ENCODE data around the gene CABP2. TPM values are rescaled to one million over a fixed set of nuclear protein-coding genes. Genes with fewer than 3 reads are reported as not detected.
A peak's percentile ranks its signal among the peaks of the same experiment; 100 is the strongest.

Gene CABP2
- total RNA-seq, 4 donors from 2014 or later: not detected

DNA sequence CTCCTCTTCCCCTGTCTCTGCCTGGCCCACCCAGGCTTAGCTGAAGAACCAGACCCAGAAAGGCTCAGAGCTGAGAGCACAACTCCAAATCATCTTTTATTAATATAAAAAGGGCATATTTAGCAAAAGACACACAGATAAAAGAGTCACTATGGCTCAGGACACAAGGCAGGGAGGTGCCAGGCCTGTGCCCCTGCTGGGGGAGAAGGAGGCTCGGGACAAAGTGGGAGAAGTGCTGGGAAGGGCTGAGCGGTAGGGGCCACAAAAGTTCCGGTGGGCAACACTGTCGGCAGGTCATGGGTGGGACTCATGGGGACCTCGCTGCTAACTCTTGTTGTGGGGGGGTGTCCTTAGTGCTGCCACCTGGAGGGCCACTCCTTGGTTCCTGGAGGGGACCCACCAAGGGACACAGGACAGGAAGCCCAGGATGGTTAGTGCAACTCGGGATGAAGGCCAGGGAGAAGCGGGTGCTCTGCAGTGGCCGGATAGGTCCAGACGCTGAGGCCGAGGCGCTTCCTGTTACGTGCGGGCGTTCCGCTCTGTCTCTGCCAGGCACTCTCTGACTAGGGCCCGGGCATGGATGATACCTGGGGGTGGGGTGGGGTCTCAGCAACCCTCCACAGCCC lies 16.7 kb downstream of the CABP2 start:
- Histone ChIP-seq H3K4me1 (peaks cover 26 to 51% (median 39%) of the 10 kb centered on the region in 4 donors), H3K27me3 (no peaks in the 10 kb centered on the region), H3K9me3 (no peaks in the 10 kb centered on the region), H3K4me3 (peak overlapping the region in 2 of 4 donors; percentile 81 to 82), H3K27ac (peak overlapping the region; percentile 98 to 100 (median 98)), H3K36me3 (no peaks in the 10 kb centered on the region)
- in situ Hi-C loops (cut with MboI; ENCODE audit: low pct_ligation_motif_present in 1 of 4, low pct_unique_long_range_greater_than_20kb in 1 of 4, low sequenced_read_pairs in 3 of 4) (no loop called here), intact Hi-C loops (cut with DNase I; ENCODE audit: low total_unique reads) (loop anchor here (1.0 kb wide), 1 partner anchor 105 kb away; the partner anchor contains the start of gene PPP1CA)
- WGBS, 2 donors (ENCODE audit: low coverage in 1 of 2): 75% methylated on average over 14 of the region's 16 CpGs; no CpG with 5 or more reads in 1 of the 2 donors
- peak; percentile 36 for DNase-seq
- TF ChIP-seq POLR2A (IDR thresholded peaks at IDR 0.05) (no peak), CTCF (IDR thresholded peaks at IDR 0.05) (peak in 3 of 5 experiments; percentile 9 to 58 (median 31))

DNA sequence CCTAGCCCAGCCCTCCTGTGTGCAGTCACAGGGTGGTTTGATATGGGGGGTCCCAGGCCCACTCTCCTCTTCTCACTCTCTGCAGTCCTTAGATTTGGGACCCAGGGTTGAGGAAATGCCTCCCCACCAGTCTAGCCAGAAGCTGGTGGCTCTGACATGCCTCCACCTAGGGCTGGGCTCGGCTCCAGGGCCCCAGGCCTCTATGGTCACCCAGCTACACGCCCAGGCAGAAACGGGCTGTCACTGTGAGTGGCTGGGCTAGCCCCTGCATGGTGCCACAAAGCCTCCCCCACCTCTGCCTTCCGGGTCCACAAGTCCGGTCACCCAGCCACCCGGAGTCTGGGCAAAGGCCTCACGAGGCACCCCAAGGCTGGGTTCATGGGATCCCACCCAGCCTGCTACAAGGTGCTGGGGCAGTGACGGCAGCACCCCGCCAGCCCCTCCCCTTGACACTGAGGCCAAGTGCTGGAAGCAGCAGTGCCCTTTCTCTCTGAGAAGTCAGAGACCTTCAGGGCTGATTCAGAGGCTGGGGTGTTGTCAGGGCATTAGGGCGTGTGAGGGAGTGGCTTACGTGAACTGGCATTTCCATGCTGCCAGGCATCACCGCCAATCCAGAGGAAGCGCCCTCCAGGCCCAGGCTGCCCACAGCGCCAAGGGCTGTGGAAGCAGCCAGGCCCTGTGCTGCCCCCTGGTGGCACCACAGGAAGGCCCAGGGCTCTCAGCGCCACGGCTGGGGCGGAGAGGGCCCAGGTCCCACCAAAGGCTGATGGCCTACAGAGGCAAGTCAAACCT lies 17.4 kb downstream of the CABP2 start:
- H3K4me1 ChIP-seq: peaks cover 26 to 51% (median 39%) of the 10 kb centered on the region in 4 donors
- no peaks in the 10 kb centered on the region for H3K36me3 ChIP-seq
- H3K4me3 ChIP-seq: peak overlapping the region in 3 of 4 donors; percentile 65 to 82 (median 81)
- no peaks in the 10 kb centered on the region for H3K27me3 ChIP-seq
- H3K9me3 ChIP-seq: no peaks in the 10 kb centered on the region
- intact Hi-C loops (cut with DNase I; ENCODE audit: low total_unique reads) (loop anchor here (1.0 kb wide), 1 partner anchor 104 kb away; the partner anchor contains the start of gene PPP1CA), in situ Hi-C loops (cut with MboI; ENCODE audit: low pct_ligation_motif_present in 1 of 4, low pct_unique_long_range_greater_than_20kb in 1 of 4, low sequenced_read_pairs in 3 of 4) (no loop called here)
- peak; percentile 95 for DNase-seq
- 7% methylated on average over 9 of the region's 17 CpGs; no CpG with 5 or more reads in 1 of the 2 donors for WGBS, 2 donors (ENCODE audit: low coverage in 1 of 2)
- peak overlapping the region; percentile 98 to 100 (median 98) for H3K27ac ChIP-seq
- TF ChIP-seq POLR2AphosphoS5 (IDR thresholded peaks at IDR 0.05): peak; percentile 75 to 87 (median 82)
- TF ChIP-seq CTCF (IDR thresholded peaks at IDR 0.05): peak; percentile 95 to 99 (median 98)
- peak; percentile 84 for TF ChIP-seq POLR2A (IDR thresholded peaks at IDR 0.05)
- TF ChIP-seq EP300 (IDR thresholded peaks at IDR 0.05; ENCODE audit: low read depth): no peak

GRCh38 chr11:67504950-67505581 lies 18.2 kb downstream of the CABP2 start, which contains the start of gene PITPNM1:
TSS of gene PITPNM1 (minus strand) at chr11:67505363. CDS start at chr11:67504180, 1,183 bp downstream.
- Histone ChIP-seq H3K4me1 (peaks cover 26 to 51% (median 39%) of the 10 kb centered on the region in 4 donors), H3K4me3 (peak within 1 kb of the TSS; percentile 62 to 82 (median 73)), H3K9me3 (no peaks in the 10 kb centered on the region), H3K36me3 (no peaks in the 10 kb centered on the region), H3K27me3 (no peaks in the 10 kb centered on the region), H3K27ac (peak within 1 kb of the TSS; percentile 98 to 100 (median 98))
- WGBS, 2 donors (ENCODE audit: low coverage in 1 of 2): 1% methylated on average over 29 of the region's 58 CpGs; no CpG with 5 or more reads in 1 of the 2 donors
- intact Hi-C loops (cut with DNase I; ENCODE audit: low total_unique reads): no loop called here
- TF ChIP-seq CTCF (IDR thresholded peaks at IDR 0.05): no peak
- peak in 2 of 3 donors; percentile 38 to 44 for TF ChIP-seq POLR2AphosphoS5 (IDR thresholded peaks at IDR 0.05)
- no peak for TF ChIP-seq EP300 (IDR thresholded peaks at IDR 0.05; ENCODE audit: low read depth)
- TF ChIP-seq POLR2A (IDR thresholded peaks at IDR 0.05): no peak
- peak; percentile 89 for DNase-seq
- in situ Hi-C loops (cut with MboI; ENCODE audit: low pct_ligation_motif_present in 1 of 4, low pct_unique_long_range_greater_than_20kb in 1 of 4, low sequenced_read_pairs in 3 of 4): no loop called here

Data from transverse colon (tissue), 4 donors.